ENCODE data around the gene S100A12. TPM values are rescaled to one million over a fixed set of nuclear protein-coding genes. Genes with fewer than 3 reads are reported as not detected.
A peak's percentile ranks its signal among the peaks of the same experiment; 100 is the strongest.

Gene S100A12
- total RNA-seq, 1 experiment from 2014 or later, result not detected

GRCh38 chr1:153360190-153360589, 15.2 kb downstream of the S100A12 start:
- Histone ChIP-seq H3K4me1 (replicated peaks; ENCODE audit: insufficient read depth) (peaks cover 79% of the 10 kb centered on the region), H3K79me2 (ENCODE audit: low read depth) (peaks cover 25% of the 10 kb centered on the region), H3K9me2 (ENCODE audit: insufficient read depth) (no peaks in the 10 kb centered on the region), H3K4me2 (peak overlapping the region; percentile 97), H4K20me1 (ENCODE audit: insufficient read depth) (no peaks in the 10 kb centered on the region), H3K4me3 (peak overlapping the region; percentile 93; the same call in 1 of the 2 replicates), H3K27ac (peak overlapping the region; percentile 42), H2AFZ (no peak overlapping the region), H3F3A (ENCODE audit: insufficient read depth, low read depth) (peaks cover 96% of the 10 kb centered on the region), H3K36me3 (ENCODE audit: low read depth) (peaks cover 19% of the 10 kb centered on the region), H3K9me3 (ENCODE audit: insufficient read depth, low read depth) (peaks cover 3% of the 10 kb centered on the region; the same call in 1 of the 2 replicates), H3K27me3 (ENCODE audit: insufficient read depth, low read depth) (no peaks in the 10 kb centered on the region)
- intact Hi-C loops (cut with micrococcal nuclease; ENCODE audit: unreplicated experiment), result no loop called here
- BruUV-seq (replicated peaks), result no TSS peak
- CTCF ChIA-PET, result no interaction called here
- POLR2A ChIA-PET (ENCODE audit: unreplicated experiment), result no interaction called here
- DNase-seq, result no peak
- TF ChIP-seq, protein P1, sequence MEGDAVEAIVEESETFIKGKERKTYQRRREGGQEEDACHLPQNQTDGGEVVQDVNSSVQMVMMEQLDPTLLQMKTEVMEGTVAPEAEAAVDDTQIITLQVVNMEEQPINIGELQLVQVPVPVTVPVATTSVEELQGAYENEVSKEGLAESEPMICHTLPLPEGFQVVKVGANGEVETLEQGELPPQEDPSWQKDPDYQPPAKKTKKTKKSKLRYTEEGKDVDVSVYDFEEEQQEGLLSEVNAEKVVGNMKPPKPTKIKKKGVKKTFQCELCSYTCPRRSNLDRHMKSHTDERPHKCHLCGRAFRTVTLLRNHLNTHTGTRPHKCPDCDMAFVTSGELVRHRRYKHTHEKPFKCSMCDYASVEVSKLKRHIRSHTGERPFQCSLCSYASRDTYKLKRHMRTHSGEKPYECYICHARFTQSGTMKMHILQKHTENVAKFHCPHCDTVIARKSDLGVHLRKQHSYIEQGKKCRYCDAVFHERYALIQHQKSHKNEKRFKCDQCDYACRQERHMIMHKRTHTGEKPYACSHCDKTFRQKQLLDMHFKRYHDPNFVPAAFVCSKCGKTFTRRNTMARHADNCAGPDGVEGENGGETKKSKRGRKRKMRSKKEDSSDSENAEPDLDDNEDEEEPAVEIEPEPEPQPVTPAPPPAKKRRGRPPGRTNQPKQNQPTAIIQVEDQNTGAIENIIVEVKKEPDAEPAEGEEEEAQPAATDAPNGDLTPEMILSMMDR (conservative IDR thresholded peaks at IDR 0.05), result no peak
- no peak for TF ChIP-seq EZH2 (IDR thresholded peaks at IDR 0.05; ENCODE audit: low read depth)

DNA sequence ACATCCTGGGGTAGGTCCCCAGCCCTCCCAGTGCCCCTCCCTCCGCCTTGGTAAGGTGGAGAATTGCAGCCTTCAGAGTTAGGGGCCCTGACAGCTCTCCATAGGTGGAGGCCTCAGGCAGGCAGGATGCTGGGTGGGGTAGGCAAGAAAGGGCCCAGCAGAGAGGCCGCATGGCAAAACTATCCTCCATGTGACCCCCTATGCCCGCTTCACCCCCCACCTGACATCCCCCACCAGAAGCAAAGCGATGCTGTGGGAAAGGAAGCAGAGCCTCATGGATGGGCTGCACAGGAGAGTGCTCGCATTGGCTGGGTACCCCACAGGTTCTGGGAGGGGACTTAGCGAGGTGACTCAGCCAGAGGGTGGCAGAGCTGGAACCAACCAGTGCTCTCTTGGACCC, 16.2 kb downstream of the S100A12 start:
- Histone ChIP-seq H2AFZ (no peak overlapping the region), H4K20me1 (ENCODE audit: insufficient read depth) (no peaks in the 10 kb centered on the region), H3K4me3 (peak overlapping the region; percentile 93), H3F3A (ENCODE audit: insufficient read depth, low read depth) (peaks cover 91% of the 10 kb centered on the region), H3K4me2 (peak overlapping the region; percentile 97), H3K36me3 (ENCODE audit: low read depth) (peaks cover 19% of the 10 kb centered on the region), H3K9me2 (ENCODE audit: insufficient read depth) (no peaks in the 10 kb centered on the region), H3K79me2 (ENCODE audit: low read depth) (peaks cover 25% of the 10 kb centered on the region), H3K4me1 (replicated peaks; ENCODE audit: insufficient read depth) (peaks cover 70% of the 10 kb centered on the region), H3K27ac (peak overlapping the region; percentile 98), H3K27me3 (ENCODE audit: insufficient read depth, low read depth) (no peaks in the 10 kb centered on the region), H3K9me3 (ENCODE audit: insufficient read depth, low read depth) (peaks cover 3% of the 10 kb centered on the region; the same call in 1 of the 2 replicates)
- ChIA-PET POLR2A (ENCODE audit: unreplicated experiment) (no interaction called here), CTCF (interaction anchor here (0.7 kb wide), 1 partner anchor 1216 kb away, joined by 11 read pairs; no protein-coding TSS in a partner anchor)
- intact Hi-C loops (cut with micrococcal nuclease; ENCODE audit: unreplicated experiment), result loop anchor here (10.0 kb wide), 1 partner anchor 316 kb away; the partner anchor contains the start of genes ILF2 and NPR1
- DNase-seq, result no peak
- TF ChIP-seq EZH2 (IDR thresholded peaks at IDR 0.05; ENCODE audit: low read depth), result no peak
- TF ChIP-seq, protein P1 (conservative IDR thresholded peaks at IDR 0.05), result no peak
- no TSS peak for BruUV-seq (replicated peaks)

DNA sequence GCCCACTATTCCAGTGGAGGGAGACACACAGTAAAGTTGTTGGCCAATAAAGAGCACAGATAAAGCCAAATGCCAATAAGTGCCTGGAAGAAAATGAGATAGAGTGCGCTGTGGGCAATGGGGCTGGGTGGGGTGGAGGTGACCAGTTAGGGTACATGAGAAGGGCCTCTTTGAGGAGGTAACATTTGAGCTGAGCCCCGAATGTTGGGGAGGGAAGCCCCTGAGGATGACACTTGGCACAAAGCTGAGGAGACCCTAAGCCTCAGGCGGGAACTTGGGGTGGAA, 16.8 kb downstream of the S100A12 start:
- H3K27me3 ChIP-seq (ENCODE audit: insufficient read depth, low read depth), result no peaks in the 10 kb centered on the region
- H3K9me2 ChIP-seq (ENCODE audit: insufficient read depth), result no peaks in the 10 kb centered on the region
- ChIA-PET POLR2A (ENCODE audit: unreplicated experiment) (no interaction called here), CTCF (no interaction called here)
- no peak for TF ChIP-seq EZH2 (IDR thresholded peaks at IDR 0.05; ENCODE audit: low read depth)
- TF ChIP-seq, protein P1 (conservative IDR thresholded peaks at IDR 0.05), result no peak
- peak overlapping the region; percentile 98 for H3K27ac ChIP-seq
- intact Hi-C loops (cut with micrococcal nuclease; ENCODE audit: unreplicated experiment), result loop anchor here (10.0 kb wide), 1 partner anchor 316 kb away; the partner anchor contains the start of genes ILF2 and NPR1
- no peak overlapping the region for H2AFZ ChIP-seq
- peaks cover 25% of the 10 kb centered on the region for H3K79me2 ChIP-seq (ENCODE audit: low read depth)
- DNase-seq, result no peak
- peaks cover 85% of the 10 kb centered on the region for H3F3A ChIP-seq (ENCODE audit: insufficient read depth, low read depth)
- peaks cover 19% of the 10 kb centered on the region for H3K36me3 ChIP-seq (ENCODE audit: low read depth)
- H3K9me3 ChIP-seq (ENCODE audit: insufficient read depth, low read depth), result peaks cover 3% of the 10 kb centered on the region; the same call in 1 of the 2 replicates
- no peaks in the 10 kb centered on the region for H4K20me1 ChIP-seq (ENCODE audit: insufficient read depth)
- BruUV-seq (replicated peaks), result no TSS peak
- peak overlapping the region; percentile 93 for H3K4me3 ChIP-seq
- H3K4me2 ChIP-seq, result peak overlapping the region; percentile 97
- peaks cover 64% of the 10 kb centered on the region for H3K4me1 ChIP-seq (replicated peaks; ENCODE audit: insufficient read depth)
